ENCODE results near the gene PTPN7.

DNA sequence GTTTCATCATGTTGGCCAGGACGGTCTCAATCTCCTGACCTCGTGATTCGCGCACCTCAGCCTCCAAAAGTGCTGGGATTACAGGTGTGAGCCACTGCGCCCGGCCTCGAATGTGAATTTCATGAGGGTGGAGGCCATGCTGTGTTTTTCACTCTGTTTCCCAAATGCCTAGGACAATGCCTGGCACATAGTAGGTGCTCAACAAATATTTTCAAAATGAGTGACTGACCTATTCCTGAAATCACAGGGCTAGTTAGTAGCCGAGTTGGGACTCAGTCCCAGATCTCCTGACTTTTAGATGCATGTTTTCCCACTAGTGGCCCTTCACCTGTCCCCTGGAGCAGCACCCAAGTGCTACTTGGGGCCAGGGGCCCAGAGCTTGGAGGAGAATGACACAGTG is 44.1 kb downstream of the PTPN7 start:
- TF ChIP-seq CTCF (IDR thresholded peaks at IDR 0.05; ENCODE audit: insufficient read depth, low read length, poor library complexity, severe bottlenecking) = no peak
- TF ChIP-seq EZH2phosphoT487 (conservative IDR thresholded peaks at IDR 0.05; ENCODE audit: low read length) = no peak
